ENCODE data around the gene RPP38. TPM values are rescaled to one million over a fixed set of nuclear protein-coding genes. Genes with fewer than 3 reads are reported as not detected.

RPP38 gene
- total and polyA plus RNA-seq, 10 of the 15 experiments (the other 5 are each of a cell fraction or from before 2014, with no cell fraction given): 13.0 to 40.9 (median 27.2) TPM

DNA sequence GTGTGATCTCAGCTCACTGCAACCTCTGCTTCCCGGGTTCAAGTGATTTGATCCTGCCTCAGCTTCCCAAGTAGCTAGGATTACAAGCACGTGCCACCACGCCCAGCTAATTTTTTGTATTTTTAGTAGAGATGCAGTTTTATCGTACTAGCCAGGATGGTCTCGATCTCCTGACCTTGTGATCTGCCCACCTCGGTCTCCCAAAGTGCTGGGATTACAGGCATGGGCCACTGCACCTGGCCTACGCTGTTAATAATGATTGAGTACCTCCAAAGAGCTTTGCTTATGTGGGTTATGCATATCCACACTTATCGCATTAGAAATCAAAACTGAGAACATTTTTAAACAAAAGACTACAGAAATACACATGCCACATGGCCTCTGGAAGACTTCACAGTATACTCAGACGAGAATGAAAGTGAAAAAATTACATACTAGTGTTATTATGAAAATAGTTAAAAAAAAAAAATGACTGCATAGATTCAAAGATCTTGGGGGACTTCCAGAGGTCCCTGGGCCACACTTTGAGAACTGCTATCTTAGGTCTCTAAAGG is 25.4 kb downstream of the RPP38 start:
- ChIA-PET SMC1A (ENCODE audit: uncharacterized antibody, unreplicated experiment) (interaction anchor here (0.7 to 9.1 kb wide), 12 partner anchors 9 to 170 kb away, joined by 3 to 127 read pairs (median 6); partner anchors contain the start of genes NMT2 and RPP38), POLR2A (interaction anchor here (0.6 to 3.4 kb wide), 6 partner anchors 10 to 46 kb away, joined by 3 to 40 read pairs (median 4); partner anchors contain the start of gene NMT2), RAD21 (ENCODE audit: unreplicated experiment) (interaction anchor here (0.7 to 4.0 kb wide), 6 partner anchors 15 to 1312 kb away, joined by 3 to 48 read pairs (median 6); partner anchors contain the start of gene NMT2), CTCF (interaction anchor here (1.0 to 4.8 kb wide), 6 partner anchors 13 to 59 kb away, joined by 3 to 40 read pairs (median 14); partner anchors contain the start of gene NMT2)
- Histone ChIP-seq H3K27me3 (replicated peaks in 1 of 2; ENCODE audit: control insufficient read depth in 2 of 2, insufficient read depth in 2 of 2, low read length in 1 of 2) (no peaks in the 10 kb centered on the region), H3K27ac (ENCODE audit: control insufficient read depth, insufficient read depth) (peak overlapping the region; percentile 85), H3K4me3 (peak overlapping the region; percentile 40; the same call in 1 of the 2 replicates), H2AFZ (ENCODE audit: control insufficient read depth, low read depth, low read length) (peak overlapping the region; percentile 40), H3K36me3 (ENCODE audit: control insufficient read depth in 2 of 2, insufficient read depth in 2 of 2, low read length in 1 of 2) (peaks cover 0 to 2% of the 10 kb centered on the region in 2 experiments; a peak in 3 of 4 replicates), H3K79me2 (ENCODE audit: control insufficient read depth, insufficient read depth, low read length) (no peaks in the 10 kb centered on the region), H3K4me1 (ENCODE audit: control insufficient read depth, insufficient read depth, low read length) (peaks cover 17% of the 10 kb centered on the region), H3K9me3 (replicated peaks; ENCODE audit: control insufficient read depth, insufficient read depth, low read length) (peaks cover 2% of the 10 kb centered on the region; the same call in 1 of the 3 replicates), H3K4me2 (ENCODE audit: control insufficient read depth, insufficient read depth) (peak overlapping the region; percentile 58; the same call in 1 of the 2 replicates), H3K9ac (ENCODE audit: control insufficient read depth, insufficient read depth, low read length) (peak overlapping the region; percentile 62), H4K20me1 (ENCODE audit: control insufficient read depth, insufficient read depth) (no peaks in the 10 kb centered on the region)
- FAIRE-seq (peak; percentile 61), DNase-seq (ENCODE audit: low read depth, low spot score) (peak; percentile 80), ATAC-seq (peak; percentile 94)
- intact Hi-C loops (cut with micrococcal nuclease; ENCODE audit: unreplicated experiment) (no loop called here), in situ Hi-C loops (cut with MboI) (no loop called here)
- 46% methylated on average over 9 of the region's 9 CpGs for WGBS (ENCODE audit: insufficient coverage, insufficient replicate concordance, low lambda C conversion rate, missing lambda C conversion rate)
- BruUV-seq (replicated peaks): no TSS peak
- TF ChIP-seq BHLHE40 (IDR thresholded peaks at IDR 0.05; ENCODE audit: borderline replicate concordance in 1 of 2, low read depth in 2 of 2, low read length in 1 of 2): peak; percentile 63 to 76; a peak in 3 of 4 replicates
- 0 out of 2 replicates have a peak, but pooled peaks have one; percentile 52 for TF ChIP-seq TCF12 (IDR thresholded peaks at IDR 0.05; ENCODE audit: low read depth, low read length)
- TF ChIP-seq FOXM1 (IDR thresholded peaks at IDR 0.05; ENCODE audit: low read depth, low read length): 0 out of 2 replicates have a peak, but pooled peaks have one; percentile 41
- TF ChIP-seq ATF7 (IDR thresholded peaks at IDR 0.05; ENCODE audit: low read depth): peak; percentile 97
- peak; percentile 14; the same call in 1 of the 2 replicates for TF ChIP-seq PAX5 (IDR thresholded peaks at IDR 0.05; ENCODE audit: borderline replicate concordance, low read depth, low read length)
- TF ChIP-seq BACH1 (IDR thresholded peaks at IDR 0.05; ENCODE audit: borderline replicate concordance): peak; percentile 29; the same call in 1 of the 2 replicates
- TF ChIP-seq SMAD1 (IDR thresholded peaks at IDR 0.05; ENCODE audit: low read depth, partially characterized antibody): no peak
- peak; percentile 90 for TF ChIP-seq ZNF384 (IDR thresholded peaks at IDR 0.05; ENCODE audit: borderline replicate concordance, low read depth, low read length)
- 0 out of 2 replicates have a peak, but pooled peaks have one; percentile 26 for TF ChIP-seq ZNF207 (IDR thresholded peaks at IDR 0.05; ENCODE audit: borderline replicate concordance)
- TF ChIP-seq SUPT20H (IDR thresholded peaks at IDR 0.05; ENCODE audit: borderline replicate concordance, control insufficient read depth, low read depth, low read length): no peak
- peak; percentile 81 for TF ChIP-seq NBN (IDR thresholded peaks at IDR 0.05)
- TF ChIP-seq TCF7 (IDR thresholded peaks at IDR 0.05; ENCODE audit: borderline replicate concordance): 0 out of 2 replicates have a peak, but pooled peaks have one; percentile 50
- TF ChIP-seq PML (IDR thresholded peaks at IDR 0.05; ENCODE audit: low read length): no peak; the same call in 1 of the 2 replicates
- TF ChIP-seq RAD51 (IDR thresholded peaks at IDR 0.05): peak; percentile 76
- TF ChIP-seq, protein P1, sequence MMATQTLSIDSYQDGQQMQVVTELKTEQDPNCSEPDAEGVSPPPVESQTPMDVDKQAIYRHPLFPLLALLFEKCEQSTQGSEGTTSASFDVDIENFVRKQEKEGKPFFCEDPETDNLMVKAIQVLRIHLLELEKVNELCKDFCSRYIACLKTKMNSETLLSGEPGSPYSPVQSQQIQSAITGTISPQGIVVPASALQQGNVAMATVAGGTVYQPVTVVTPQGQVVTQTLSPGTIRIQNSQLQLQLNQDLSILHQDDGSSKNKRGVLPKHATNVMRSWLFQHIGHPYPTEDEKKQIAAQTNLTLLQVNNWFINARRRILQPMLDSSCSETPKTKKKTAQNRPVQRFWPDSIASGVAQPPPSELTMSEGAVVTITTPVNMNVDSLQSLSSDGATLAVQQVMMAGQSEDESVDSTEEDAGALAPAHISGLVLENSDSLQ (IDR thresholded peaks at IDR 0.05): peak; percentile 66
- TF ChIP-seq EP300 (IDR thresholded peaks at IDR 0.05; ENCODE audit: borderline replicate concordance in 1 of 2, control insufficient read depth in 1 of 2, low read depth in 2 of 2, low read length in 2 of 2): peak; percentile 83 to 92; a peak in 3 of 4 replicates
- TF ChIP-seq, protein P2, sequence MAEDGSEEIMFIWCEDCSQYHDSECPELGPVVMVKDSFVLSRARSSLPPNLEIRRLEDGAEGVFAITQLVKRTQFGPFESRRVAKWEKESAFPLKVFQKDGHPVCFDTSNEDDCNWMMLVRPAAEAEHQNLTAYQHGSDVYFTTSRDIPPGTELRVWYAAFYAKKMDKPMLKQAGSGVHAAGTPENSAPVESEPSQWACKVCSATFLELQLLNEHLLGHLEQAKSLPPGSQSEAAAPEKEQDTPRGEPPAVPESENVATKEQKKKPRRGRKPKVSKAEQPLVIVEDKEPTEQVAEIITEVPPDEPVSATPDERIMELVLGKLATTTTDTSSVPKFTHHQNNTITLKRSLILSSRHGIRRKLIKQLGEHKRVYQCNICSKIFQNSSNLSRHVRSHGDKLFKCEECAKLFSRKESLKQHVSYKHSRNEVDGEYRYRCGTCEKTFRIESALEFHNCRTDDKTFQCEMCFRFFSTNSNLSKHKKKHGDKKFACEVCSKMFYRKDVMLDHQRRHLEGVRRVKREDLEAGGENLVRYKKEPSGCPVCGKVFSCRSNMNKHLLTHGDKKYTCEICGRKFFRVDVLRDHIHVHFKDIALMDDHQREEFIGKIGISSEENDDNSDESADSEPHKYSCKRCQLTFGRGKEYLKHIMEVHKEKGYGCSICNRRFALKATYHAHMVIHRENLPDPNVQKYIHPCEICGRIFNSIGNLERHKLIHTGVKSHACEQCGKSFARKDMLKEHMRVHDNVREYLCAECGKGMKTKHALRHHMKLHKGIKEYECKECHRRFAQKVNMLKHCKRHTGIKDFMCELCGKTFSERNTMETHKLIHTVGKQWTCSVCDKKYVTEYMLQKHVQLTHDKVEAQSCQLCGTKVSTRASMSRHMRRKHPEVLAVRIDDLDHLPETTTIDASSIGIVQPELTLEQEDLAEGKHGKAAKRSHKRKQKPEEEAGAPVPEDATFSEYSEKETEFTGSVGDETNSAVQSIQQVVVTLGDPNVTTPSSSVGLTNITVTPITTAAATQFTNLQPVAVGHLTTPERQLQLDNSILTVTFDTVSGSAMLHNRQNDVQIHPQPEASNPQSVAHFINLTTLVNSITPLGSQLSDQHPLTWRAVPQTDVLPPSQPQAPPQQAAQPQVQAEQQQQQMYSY (CRISPR knock-in tag; IDR thresholded peaks at IDR 0.05): no peak
- peak; percentile 78; the same call in 1 of the 2 replicates for TF ChIP-seq NFIC (IDR thresholded peaks at IDR 0.05; ENCODE audit: low read depth, low read length)
